Rectal smooth muscle tissue (tissue), 1 donor: ENCODE measurements around the gene HNRNPM.
A peak's percentile ranks its signal among the peaks of the same experiment; 100 is the strongest.
"Not testable (repeated sequence)": the region's sequence is repeated elsewhere in the genome, so short reads cannot be mapped to it uniquely, and the experiment has no call there.

Experiments
- H3K27ac ChIP-seq: one replicate; pipeline ENCODE4 v1.7.0; 2013; ENCODE audit warnings: low read depth, low read length, inconsistent platforms
- H3K27me3 ChIP-seq: one replicate; pipeline ENCODE4 v1.7.0; 2013; ENCODE audit warnings: low read length; ENCODE audit not compliant: control insufficient read depth, insufficient read depth
- H3K36me3 ChIP-seq: one replicate; pipeline ENCODE4 v1.7.0; 2013; ENCODE audit warnings: low read length; ENCODE audit not compliant: control insufficient read depth, insufficient read depth
- H3K4me1 ChIP-seq: one replicate; pipeline ENCODE4 v1.7.0; 2013; ENCODE audit warnings: low read length; ENCODE audit not compliant: control insufficient read depth, insufficient read depth
- H3K4me3 ChIP-seq: one replicate; pipeline ENCODE4 v1.7.0; 2013; ENCODE audit warnings: low read length
- H3K9ac ChIP-seq: one replicate; pipeline ENCODE4 v1.7.0; 2013; ENCODE audit warnings: low read length

The HNRNPM gene

GRCh38 chr19:8404391-8405151 lies 40.2 kb upstream of the HNRNPM start:
- Histone ChIP-seq H3K27me3 (no peaks in the 10 kb centered on the region), H3K4me1 (no peaks in the 10 kb centered on the region), H3K27ac (no peak overlapping the region), H3K36me3 (peaks cover 17% of the 10 kb centered on the region), H3K9ac (no peak overlapping the region), H3K4me3 (no peak overlapping the region)

DNA sequence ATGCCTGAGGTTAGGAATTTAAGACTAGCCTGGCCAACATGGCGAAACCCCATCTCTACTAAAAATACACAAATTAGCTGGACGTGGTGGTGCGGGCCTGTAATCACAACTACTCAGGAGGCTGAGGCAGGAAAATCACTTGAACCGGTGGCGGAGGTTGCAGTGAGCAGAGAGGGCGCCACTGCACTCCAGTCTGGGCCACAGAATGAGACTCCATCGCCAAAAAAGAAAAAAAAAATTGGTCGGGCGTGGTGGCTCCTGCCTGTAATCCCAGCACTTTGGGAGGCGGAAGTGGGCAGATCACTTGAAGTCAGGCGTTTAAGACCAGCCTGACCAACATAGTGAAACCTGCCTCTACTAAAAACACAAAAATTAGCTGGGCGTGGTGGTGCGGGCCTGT lies 34.1 kb upstream of the HNRNPM start:
- not testable (repeated sequence) for H3K4me3 ChIP-seq, H3K36me3 ChIP-seq, H3K27ac ChIP-seq, H3K27me3 ChIP-seq, H3K9ac ChIP-seq, H3K4me1 ChIP-seq

DNA sequence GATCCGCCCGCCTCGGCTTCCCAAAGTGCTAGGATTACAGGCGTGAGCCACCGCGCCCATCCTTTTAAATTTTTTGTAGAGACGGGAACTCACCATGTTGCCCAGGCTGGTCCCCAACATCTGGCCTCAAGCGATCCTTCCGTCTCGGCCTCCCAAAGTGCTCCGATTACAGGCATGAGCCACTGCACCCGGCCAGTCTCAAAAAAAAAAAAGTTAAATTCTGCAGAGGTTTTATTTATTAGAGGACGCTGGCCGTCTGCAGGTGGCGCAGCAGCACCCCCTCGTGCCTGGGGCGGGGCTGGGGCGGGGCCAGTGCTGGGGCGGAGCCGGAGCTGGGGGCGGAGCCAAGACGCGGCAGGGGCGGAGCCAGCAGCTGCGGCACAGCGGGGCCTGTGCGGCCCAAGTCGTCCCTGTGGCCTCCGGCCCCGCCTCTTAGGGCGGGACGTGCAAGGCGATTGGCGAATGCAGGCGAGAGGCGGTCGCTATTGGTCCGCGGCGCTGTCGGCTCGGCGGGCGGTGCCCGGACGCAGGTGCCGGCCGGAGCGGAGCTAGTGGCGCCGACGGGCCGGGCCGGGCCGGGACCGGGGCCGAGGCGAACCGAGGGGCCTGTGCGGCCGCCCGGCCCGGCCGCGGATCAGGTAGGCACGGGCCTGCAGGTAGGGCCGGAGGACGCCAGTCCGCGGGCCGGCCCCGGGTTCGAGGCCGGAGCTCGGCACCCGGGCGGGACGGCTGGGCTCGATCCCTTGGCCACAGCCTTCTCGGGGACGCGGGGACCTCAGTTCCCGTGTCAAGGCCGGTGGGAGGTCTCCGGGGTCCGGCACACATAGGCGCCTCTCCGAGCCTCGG lies 31.8 kb upstream of the HNRNPM start, which contains the start of gene MARCHF2:
MARCHF2 (plus strand) TSS at position 523 of the 846 bp plus-strand sequence. CDS start 8,536 bp downstream, outside the sequence.
- Histone ChIP-seq H3K27me3 (no peaks in the 10 kb centered on the region), H3K27ac (peak within 1 kb of the TSS; percentile 50), H3K9ac (peak within 1 kb of the TSS; percentile 87), H3K36me3 (no peaks in the 10 kb centered on the region), H3K4me1 (peaks cover 17% of the 10 kb centered on the region), H3K4me3 (peak within 1 kb of the TSS; percentile 93)

GRCh38 chr19:8413629-8413995 lies 31.2 kb upstream of the HNRNPM start:
- peak overlapping the region; percentile 50 for H3K27ac ChIP-seq
- H3K9ac ChIP-seq = peak overlapping the region; percentile 87
- no peaks in the 10 kb centered on the region for H3K27me3 ChIP-seq
- no peaks in the 10 kb centered on the region for H3K36me3 ChIP-seq
- H3K4me1 ChIP-seq = peaks cover 19% of the 10 kb centered on the region
- peak overlapping the region; percentile 93 for H3K4me3 ChIP-seq

DNA sequence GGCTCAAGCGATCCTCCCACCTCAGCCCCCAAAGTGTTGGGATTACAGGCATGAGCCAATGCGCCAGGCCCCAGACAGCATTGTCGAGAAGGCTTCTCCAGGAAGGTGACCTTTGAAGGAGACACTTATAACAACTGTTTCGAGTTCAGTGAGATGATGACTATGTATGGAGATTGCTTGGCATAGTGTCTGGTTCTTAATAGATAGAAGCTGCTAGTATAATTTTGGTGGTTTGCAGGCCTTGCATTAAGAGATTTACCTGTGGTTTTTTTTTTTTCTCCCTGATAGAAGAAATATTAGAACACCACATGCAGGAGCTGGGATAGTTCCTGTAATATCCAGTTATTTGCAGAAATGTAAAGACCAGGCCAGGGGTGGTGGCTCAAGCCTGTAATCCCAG lies 28.0 kb upstream of the HNRNPM start:
- no peaks in the 10 kb centered on the region for H3K36me3 ChIP-seq
- H3K27me3 ChIP-seq = no peaks in the 10 kb centered on the region
- H3K4me3 ChIP-seq = no peak overlapping the region
- H3K27ac ChIP-seq = peak overlapping the region; percentile 77
- H3K4me1 ChIP-seq = peaks cover 19% of the 10 kb centered on the region
- H3K9ac ChIP-seq = no peak overlapping the region

GRCh38 chr19:8421484-8422461 lies 23.0 kb upstream of the HNRNPM start:
- H3K4me1 ChIP-seq = peaks cover 15% of the 10 kb centered on the region
- H3K9ac ChIP-seq = no peak overlapping the region
- no peaks in the 10 kb centered on the region for H3K27me3 ChIP-seq
- H3K36me3 ChIP-seq = peaks cover 3% of the 10 kb centered on the region
- no peak overlapping the region for H3K4me3 ChIP-seq
- no peak overlapping the region for H3K27ac ChIP-seq

- peak overlapping the region; percentile 9 for H3K4me3 ChIP-seq
- peak overlapping the region; percentile 84 for H3K27ac ChIP-seq
Observed at GRCh38 chr19:8423817-8424223, 21.0 kb upstream of the HNRNPM start.

GRCh38 chr19:8425331-8425730 lies 19.4 kb upstream of the HNRNPM start:
- not testable (repeated sequence) for H3K27me3 ChIP-seq, H3K36me3 ChIP-seq, H3K27ac ChIP-seq, H3K9ac ChIP-seq, H3K4me1 ChIP-seq, H3K4me3 ChIP-seq

More at GRCh38 chr19:8423817-8424223, 21.0 kb upstream of the HNRNPM start:
- Histone ChIP-seq H3K4me1 (peaks cover 8% of the 10 kb centered on the region), H3K36me3 (peaks cover 3% of the 10 kb centered on the region), H3K27me3 (no peaks in the 10 kb centered on the region), H3K9ac (no peak overlapping the region)

DNA sequence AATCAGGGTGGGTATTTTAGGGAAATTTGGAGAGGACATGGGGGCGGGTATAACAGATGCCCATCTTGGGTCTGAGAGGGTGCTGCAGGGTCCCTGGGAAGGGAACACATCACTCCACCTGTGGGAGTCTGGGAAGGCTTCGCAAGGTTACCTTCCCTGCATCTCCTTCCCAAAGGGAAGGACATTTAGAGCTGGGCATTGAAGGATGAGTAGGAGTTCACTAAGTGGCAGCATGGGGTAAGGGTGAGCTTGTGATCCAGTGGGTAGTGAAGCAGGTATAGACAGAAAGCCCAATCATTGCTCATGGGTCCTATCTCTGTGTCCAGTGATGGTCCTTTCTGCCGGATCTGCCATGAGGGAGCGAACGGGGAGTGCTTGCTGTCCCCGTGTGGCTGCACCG lies 18.5 kb upstream of the HNRNPM start:
- no peaks in the 10 kb centered on the region for H3K27me3 ChIP-seq
- peaks cover 7% of the 10 kb centered on the region for H3K36me3 ChIP-seq
- no peak overlapping the region for H3K9ac ChIP-seq
- H3K4me1 ChIP-seq = peaks cover 8% of the 10 kb centered on the region
- no peak overlapping the region for H3K4me3 ChIP-seq
- H3K27ac ChIP-seq = no peak overlapping the region

- Histone ChIP-seq H3K36me3 (peaks cover 7% of the 10 kb centered on the region), H3K27ac (no peak overlapping the region), H3K9ac (no peak overlapping the region), H3K27me3 (no peaks in the 10 kb centered on the region), H3K4me1 (peaks cover 2% of the 10 kb centered on the region), H3K4me3 (no peak overlapping the region)
Observed at GRCh38 chr19:8429044-8429443, 15.7 kb upstream of the HNRNPM start.

- Histone ChIP-seq H3K4me3 (no peak overlapping the region), H3K9ac (no peak overlapping the region), H3K27ac (no peak overlapping the region), H3K36me3 (peaks cover 7% of the 10 kb centered on the region), H3K27me3 (no peaks in the 10 kb centered on the region), H3K4me1 (no peaks in the 10 kb centered on the region)
Observed at GRCh38 chr19:8429826-8430225, 14.9 kb upstream of the HNRNPM start.

- H3K9ac ChIP-seq = no peak overlapping the region
- peaks cover 7% of the 10 kb centered on the region for H3K36me3 ChIP-seq
- no peaks in the 10 kb centered on the region for H3K27me3 ChIP-seq
- H3K27ac ChIP-seq = no peak overlapping the region
- no peaks in the 10 kb centered on the region for H3K4me1 ChIP-seq
- no peak overlapping the region for H3K4me3 ChIP-seq
Observed at GRCh38 chr19:8430650-8431049, 14.1 kb upstream of the HNRNPM start.
